Fibroblast of lung (primary cell): Measurements from ENCODE around the gene MEMO1. TPM values are rescaled to one million over a fixed set of nuclear protein-coding genes. Genes with fewer than 3 reads are reported as not detected.
"Not testable (repeated sequence)": the region's sequence is repeated elsewhere in the genome, so short reads cannot be mapped to it uniquely, and the experiment has no call there.

Experiments used
- DNase-seq, 2 donors: peaks; one replicate each; pipeline versions ENCODE4 v3.0.0 to v3.0.0-alpha.2; 2010; ENCODE audit warnings: low read depth in 2 of 2
- H2AFZ ChIP-seq: 2 replicates; pipeline ENCODE4 v1.5.1; 2012; ENCODE audit warnings: low read length, control low read depth, inconsistent platforms
- H3K27ac ChIP-seq: 2 replicates; pipeline ENCODE4 v1.5.1; 2011; ENCODE audit warnings: low read length, control low read depth; ENCODE audit not compliant: insufficient read depth
- H3K27me3 ChIP-seq: 2 replicates; pipeline ENCODE4 v1.5.1; 2011; ENCODE audit warnings: mild to moderate bottlenecking, low read length; ENCODE audit not compliant: control insufficient read depth, insufficient read depth
- H3K36me3 ChIP-seq: 2 replicates; pipeline ENCODE4 v1.5.1; 2011; ENCODE audit warnings: low read length; ENCODE audit not compliant: control insufficient read depth, insufficient read depth
- H3K4me1 ChIP-seq: 2 replicates; pipeline ENCODE4 v1.5.1; 2011; ENCODE audit warnings: low read length; ENCODE audit not compliant: control insufficient read depth, insufficient read depth; ENCODE audit errors: extremely low read depth
- H3K4me2 ChIP-seq: 2 replicates; pipeline ENCODE4 v1.5.1; 2011; ENCODE audit warnings: low read length, control low read depth; ENCODE audit not compliant: insufficient read depth; ENCODE audit errors: extremely low read depth
- H3K4me3 ChIP-seq, 4 experiments: fragments of 200-600 bp in 1 of 4; sonication (generic) in 1 of 4; replicated peaks in 1 of 4; 2 replicates each; pipeline ENCODE4 v1.5.1; 2011 to 2016; ENCODE audit warnings: low read length in 4 of 4, low read depth in 3 of 4, mild to moderate bottlenecking in 3 of 4, control low read depth in 2 of 4, inconsistent platforms in 1 of 4, mixed read lengths in 1 of 4; ENCODE audit not compliant: insufficient read depth in 1 of 4; ENCODE audit errors: control extremely low read depth in 1 of 4
- H3K79me2 ChIP-seq: 2 replicates; pipeline ENCODE4 v1.5.1; 2012; ENCODE audit warnings: mild to moderate bottlenecking, low read length, inconsistent platforms; ENCODE audit not compliant: control insufficient read depth, insufficient read depth
- H3K9ac ChIP-seq: 2 replicates; pipeline ENCODE4 v1.5.1; 2011; ENCODE audit warnings: mild to moderate bottlenecking, low read length, control low read depth; ENCODE audit not compliant: insufficient read depth
- H3K9me3 ChIP-seq: 2 replicates; pipeline ENCODE4 v1.5.1; 2012; ENCODE audit warnings: low read depth, low read length; ENCODE audit not compliant: control insufficient read depth, insufficient read depth
- H4K20me1 ChIP-seq: 2 replicates; pipeline ENCODE4 v1.5.1; 2011; ENCODE audit warnings: low read length; ENCODE audit not compliant: control insufficient read depth, insufficient read depth; ENCODE audit errors: extremely low read depth
- EZH2 ChIP-seq: IDR thresholded peaks from 2 replicates; pipeline ENCODE4 v1.5.1; 2012; ENCODE audit warnings: low read length, control low read depth, mild to moderate bottlenecking; ENCODE audit errors: missing control alignments
- polyA plus RNA-seq, 2 donors: library from polyadenylated mRNA; depleted of rRNA in 1 of 2; stranded (reverse) in 1 of 2; unstranded in 1 of 2; fragments of >200 nt; gene quantifications; 2 replicates each; pipeline ENCODE4 v1.2.1, GENCODE V29; 2011 to 2012; ENCODE audit warnings: missing spikeins in 1 of 2
- total RNA-seq: library from RNA; depleted of rRNA; stranded (reverse); fragments of >200 nt; gene quantifications from 2 replicates; pipeline ENCODE4 v1.2.1, GENCODE V29; 2014
- TF ChIP-seq, protein P1 (sequence below), 2 donors: IDR thresholded peaks in 1 of 2; conservative IDR thresholded peaks in 1 of 2; 1 replicate in 1 of 2; 2 replicates in 1 of 2; pipeline ENCODE4 v1.5.1; 2011 to 2012; ENCODE audit warnings: low read length in 2 of 2, control low read depth in 1 of 2, inconsistent platforms in 1 of 2, low read depth in 1 of 2, mild to moderate bottlenecking in 1 of 2

MEMO1 gene
- total and polyA plus RNA-seq, 2 donors (not counting 1 experiment from before 2014, with no cell fraction given), result 34.0 to 64.2 TPM

GRCh38 chr2:31972059-31972458, 38.7 kb downstream of the MEMO1 start:
- H3K27ac ChIP-seq, result no peak overlapping the region
- H3K4me2 ChIP-seq, result no peak overlapping the region
- no peak overlapping the region for H3K9ac ChIP-seq
- H3K9me3 ChIP-seq, result no peaks in the 10 kb centered on the region
- no peaks in the 10 kb centered on the region for H3K27me3 ChIP-seq
- H4K20me1 ChIP-seq, result no peaks in the 10 kb centered on the region
- peaks cover 47% of the 10 kb centered on the region for H3K79me2 ChIP-seq
- H2AFZ ChIP-seq, result no peak overlapping the region
- TF ChIP-seq EZH2, result no peak
- TF ChIP-seq, protein P1, sequence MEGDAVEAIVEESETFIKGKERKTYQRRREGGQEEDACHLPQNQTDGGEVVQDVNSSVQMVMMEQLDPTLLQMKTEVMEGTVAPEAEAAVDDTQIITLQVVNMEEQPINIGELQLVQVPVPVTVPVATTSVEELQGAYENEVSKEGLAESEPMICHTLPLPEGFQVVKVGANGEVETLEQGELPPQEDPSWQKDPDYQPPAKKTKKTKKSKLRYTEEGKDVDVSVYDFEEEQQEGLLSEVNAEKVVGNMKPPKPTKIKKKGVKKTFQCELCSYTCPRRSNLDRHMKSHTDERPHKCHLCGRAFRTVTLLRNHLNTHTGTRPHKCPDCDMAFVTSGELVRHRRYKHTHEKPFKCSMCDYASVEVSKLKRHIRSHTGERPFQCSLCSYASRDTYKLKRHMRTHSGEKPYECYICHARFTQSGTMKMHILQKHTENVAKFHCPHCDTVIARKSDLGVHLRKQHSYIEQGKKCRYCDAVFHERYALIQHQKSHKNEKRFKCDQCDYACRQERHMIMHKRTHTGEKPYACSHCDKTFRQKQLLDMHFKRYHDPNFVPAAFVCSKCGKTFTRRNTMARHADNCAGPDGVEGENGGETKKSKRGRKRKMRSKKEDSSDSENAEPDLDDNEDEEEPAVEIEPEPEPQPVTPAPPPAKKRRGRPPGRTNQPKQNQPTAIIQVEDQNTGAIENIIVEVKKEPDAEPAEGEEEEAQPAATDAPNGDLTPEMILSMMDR (conservative IDR thresholded peaks at IDR 0.05 in 1 of 2, IDR thresholded peaks at IDR 0.05 in 1 of 2; ENCODE audit: low read depth in 1 of 2, low read length in 2 of 2), result no peak
- peaks cover 6% of the 10 kb centered on the region for H3K4me1 ChIP-seq
- no peak for DNase-seq
- no peaks in the 10 kb centered on the region for H3K36me3 ChIP-seq
- H3K4me3 ChIP-seq, result no peak overlapping the region

DNA sequence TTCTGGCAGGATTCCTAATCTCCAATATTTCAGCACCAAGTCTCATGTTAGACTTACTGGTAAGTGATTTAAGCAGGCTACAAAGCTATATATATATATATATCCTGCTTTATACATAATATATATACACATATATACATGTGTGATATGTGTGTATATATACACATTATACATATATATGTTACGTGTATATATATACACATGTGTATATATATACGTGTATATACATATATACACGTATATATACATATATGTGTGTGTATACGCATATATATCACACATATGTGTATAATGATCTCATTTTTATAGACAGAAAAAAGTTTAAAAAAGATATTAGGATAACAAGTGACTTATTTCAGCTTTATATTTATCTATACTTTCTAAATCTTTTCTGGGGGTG, 41.6 kb downstream of the MEMO1 start:
- Histone ChIP-seq H4K20me1 (no peaks in the 10 kb centered on the region), H3K27me3 (no peaks in the 10 kb centered on the region), H3K4me2 (no peak overlapping the region), H3K4me3 (no peak overlapping the region), H3K9ac (no peak overlapping the region), H3K79me2 (peaks cover 45% of the 10 kb centered on the region), H2AFZ (no peak overlapping the region), H3K9me3 (no peaks in the 10 kb centered on the region), H3K27ac (no peak overlapping the region), H3K4me1 (peaks cover 6% of the 10 kb centered on the region), H3K36me3 (no peaks in the 10 kb centered on the region)
- no peak for TF ChIP-seq EZH2
- TF ChIP-seq, protein P1 (conservative IDR thresholded peaks at IDR 0.05 in 1 of 2, IDR thresholded peaks at IDR 0.05 in 1 of 2; ENCODE audit: low read depth in 1 of 2, low read length in 2 of 2), result no peak
- DNase-seq, result no peak

DNA sequence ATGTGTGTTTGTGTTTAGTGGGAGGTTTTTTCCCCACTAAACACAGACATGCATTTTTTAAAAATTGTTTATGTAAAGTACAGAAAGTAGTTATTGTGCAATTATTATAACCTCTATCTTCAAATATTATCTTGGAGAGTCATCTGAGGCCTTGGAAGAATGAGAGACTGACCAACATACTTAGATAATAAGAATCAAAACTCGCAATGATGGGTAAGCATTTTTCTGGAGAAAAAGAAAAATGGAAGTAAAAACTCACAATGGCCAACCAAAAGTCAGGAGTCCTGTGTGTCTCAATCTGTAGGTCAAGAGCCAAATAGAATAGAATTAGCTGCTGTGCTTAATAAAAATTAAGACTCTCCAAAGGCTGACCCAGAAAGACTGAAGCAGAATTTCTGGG, 43.0 kb downstream of the MEMO1 start:
- no peak overlapping the region for H3K4me3 ChIP-seq
- peaks cover 45% of the 10 kb centered on the region for H3K79me2 ChIP-seq
- H3K9ac ChIP-seq, result no peak overlapping the region
- no peaks in the 10 kb centered on the region for H3K9me3 ChIP-seq
- H3K27ac ChIP-seq, result no peak overlapping the region
- TF ChIP-seq, protein P1 (conservative IDR thresholded peaks at IDR 0.05 in 1 of 2, IDR thresholded peaks at IDR 0.05 in 1 of 2; ENCODE audit: low read depth in 1 of 2, low read length in 2 of 2), result no peak
- TF ChIP-seq EZH2, result no peak
- peak in 1 of 2 donors; percentile 24 for DNase-seq
- H3K4me2 ChIP-seq, result no peak overlapping the region
- H2AFZ ChIP-seq, result no peak overlapping the region
- H3K36me3 ChIP-seq, result no peaks in the 10 kb centered on the region
- H4K20me1 ChIP-seq, result no peaks in the 10 kb centered on the region
- H3K4me1 ChIP-seq, result peaks cover 6% of the 10 kb centered on the region
- no peaks in the 10 kb centered on the region for H3K27me3 ChIP-seq

GRCh38 chr2:31966402-31966801, 44.4 kb downstream of the MEMO1 start:
- not testable (repeated sequence) for H4K20me1 ChIP-seq, H3K36me3 ChIP-seq, H3K4me2 ChIP-seq, DNase-seq, H3K4me3 ChIP-seq, H3K27me3 ChIP-seq, H3K9me3 ChIP-seq, H3K27ac ChIP-seq, H2AFZ ChIP-seq, H3K9ac ChIP-seq, H3K4me1 ChIP-seq
- peaks cover 54% of the 10 kb centered on the region for H3K79me2 ChIP-seq
